GM12874 (cell line): ENCODE results near the gene SAMM50.

Experiments
- TF ChIP-seq, protein P1 (sequence below): IDR thresholded peaks from 2 replicates; pipeline ENCODE4 v1.5.1; 2011; ENCODE audit warnings: low read depth, mild to moderate bottlenecking, control low read depth, low read length, moderate library complexity; ENCODE audit not compliant: insufficient read depth

Gene SAMM50

DNA sequence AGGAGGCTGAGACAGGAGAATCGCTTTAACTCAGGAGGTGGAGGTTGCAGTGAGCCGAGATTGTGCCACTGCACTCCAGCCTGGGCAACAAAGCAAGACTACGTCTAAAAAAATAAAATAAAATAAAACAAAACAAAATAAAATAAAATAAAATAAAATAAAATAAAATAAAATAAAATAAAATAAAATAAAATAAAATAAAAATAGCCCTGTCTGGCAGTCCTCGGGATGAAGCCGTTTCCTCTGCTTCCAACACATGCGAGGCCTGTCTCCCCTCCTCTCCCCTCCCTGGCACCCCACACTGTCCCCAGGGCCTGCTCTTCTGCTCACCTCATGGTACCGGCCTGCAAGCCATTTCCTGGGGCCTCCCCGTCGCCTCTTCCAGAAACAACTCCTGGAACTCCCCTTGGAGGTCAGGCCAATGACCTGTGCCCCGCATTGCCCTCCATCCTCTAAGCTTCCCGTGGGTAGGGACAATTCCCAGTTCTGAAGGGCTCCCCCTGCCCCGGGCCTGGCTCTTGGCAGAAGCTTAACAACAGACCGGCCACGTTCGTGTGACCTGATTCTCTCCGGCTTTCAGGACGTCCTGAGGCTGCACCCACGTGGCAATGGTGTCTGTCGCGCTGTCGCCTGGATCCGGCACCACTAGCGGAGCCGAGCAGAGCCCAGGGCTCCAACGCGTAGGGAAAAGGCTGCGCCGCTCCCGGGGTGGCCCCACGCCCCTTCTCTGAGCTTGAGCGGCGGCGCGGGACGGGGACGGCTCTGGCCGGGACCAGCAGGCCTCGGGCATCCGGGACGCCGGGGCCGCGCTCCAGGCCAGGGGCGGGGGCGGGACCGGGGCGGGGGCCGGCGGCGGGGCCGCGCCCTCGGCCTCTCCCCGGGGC, 68.4 kb downstream of the SAMM50 start:
- TF ChIP-seq, protein P1, sequence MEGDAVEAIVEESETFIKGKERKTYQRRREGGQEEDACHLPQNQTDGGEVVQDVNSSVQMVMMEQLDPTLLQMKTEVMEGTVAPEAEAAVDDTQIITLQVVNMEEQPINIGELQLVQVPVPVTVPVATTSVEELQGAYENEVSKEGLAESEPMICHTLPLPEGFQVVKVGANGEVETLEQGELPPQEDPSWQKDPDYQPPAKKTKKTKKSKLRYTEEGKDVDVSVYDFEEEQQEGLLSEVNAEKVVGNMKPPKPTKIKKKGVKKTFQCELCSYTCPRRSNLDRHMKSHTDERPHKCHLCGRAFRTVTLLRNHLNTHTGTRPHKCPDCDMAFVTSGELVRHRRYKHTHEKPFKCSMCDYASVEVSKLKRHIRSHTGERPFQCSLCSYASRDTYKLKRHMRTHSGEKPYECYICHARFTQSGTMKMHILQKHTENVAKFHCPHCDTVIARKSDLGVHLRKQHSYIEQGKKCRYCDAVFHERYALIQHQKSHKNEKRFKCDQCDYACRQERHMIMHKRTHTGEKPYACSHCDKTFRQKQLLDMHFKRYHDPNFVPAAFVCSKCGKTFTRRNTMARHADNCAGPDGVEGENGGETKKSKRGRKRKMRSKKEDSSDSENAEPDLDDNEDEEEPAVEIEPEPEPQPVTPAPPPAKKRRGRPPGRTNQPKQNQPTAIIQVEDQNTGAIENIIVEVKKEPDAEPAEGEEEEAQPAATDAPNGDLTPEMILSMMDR, result no peak

DNA sequence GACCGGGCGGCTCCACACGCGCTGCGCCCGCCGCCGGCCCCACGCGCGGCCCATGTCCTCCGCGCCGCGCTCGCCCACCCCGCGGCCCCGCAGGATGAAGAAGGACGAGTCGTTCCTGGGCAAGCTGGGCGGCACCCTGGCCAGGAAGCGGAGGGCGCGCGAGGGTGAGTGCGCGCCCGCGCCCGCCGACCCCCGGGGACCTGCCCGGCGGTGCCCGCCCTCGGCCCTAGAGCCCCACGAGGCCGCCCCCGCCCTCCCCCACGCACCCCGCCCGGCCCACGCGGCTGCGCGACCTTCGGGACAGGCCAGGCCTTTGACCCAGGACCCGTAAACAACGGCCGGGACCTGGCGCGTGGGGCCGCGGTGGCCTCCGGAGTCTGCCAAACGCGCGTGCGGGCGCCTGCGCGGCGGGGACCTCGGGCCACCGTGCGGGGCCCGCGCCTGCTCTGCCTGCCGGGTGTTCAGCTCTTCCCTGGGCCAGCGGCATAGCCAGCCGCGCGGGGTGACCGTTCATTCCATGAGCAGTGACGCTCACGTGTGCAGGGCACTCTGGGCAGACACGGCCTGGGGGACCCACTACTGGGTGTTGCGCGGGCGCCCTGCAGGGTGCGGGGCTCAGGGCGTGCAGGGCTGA, 69.2 kb downstream of the SAMM50 start, which contains the start of gene PARVB:
Gene PARVB (plus strand): TSS at position 15 of the 634 bp plus-strand sequence. CDS start 38 bp downstream, at position 53.
- TF ChIP-seq, protein P1, result no peak

DNA sequence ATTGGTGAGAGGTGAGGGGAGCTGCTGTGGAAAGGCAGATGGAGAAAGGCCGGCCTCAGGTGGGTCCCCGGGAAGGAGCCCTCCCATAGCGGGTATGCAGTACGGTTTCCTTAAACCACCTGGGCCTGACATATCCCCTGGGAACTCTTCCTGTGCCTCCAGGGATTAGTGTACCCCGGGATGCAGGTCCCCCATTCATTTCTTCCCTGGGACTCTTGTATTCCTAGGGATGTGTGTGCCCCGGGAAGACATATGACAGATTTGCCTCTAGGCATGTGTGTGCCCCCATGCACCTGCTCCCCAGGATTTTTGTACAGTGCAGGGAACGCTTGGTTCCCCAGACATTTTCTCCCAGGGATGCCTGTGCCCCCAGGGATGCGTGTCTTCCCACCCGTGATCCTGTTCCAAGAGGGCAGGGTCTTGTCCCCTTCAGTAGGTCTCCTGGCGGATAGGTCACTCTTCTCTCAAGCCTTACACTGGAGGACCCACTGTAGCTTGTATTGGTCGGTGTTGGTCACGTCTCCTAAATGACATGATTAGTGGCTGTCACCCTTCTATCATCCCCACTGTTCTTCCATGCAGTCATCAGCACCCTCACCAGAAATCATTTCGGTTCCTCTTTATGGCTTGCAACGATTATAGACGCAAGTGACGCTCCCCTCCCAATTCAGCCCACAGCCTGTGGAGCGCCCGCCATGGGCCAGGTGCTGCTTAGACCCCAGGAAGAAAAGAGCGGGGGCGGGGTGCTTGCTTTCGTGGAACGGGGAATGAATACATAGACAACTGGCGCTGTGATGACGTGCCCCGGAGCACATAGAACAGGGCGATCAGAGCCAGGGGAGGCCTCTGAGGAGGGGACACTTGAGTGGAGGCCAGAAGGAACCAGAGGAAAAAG, 70.2 kb downstream of the SAMM50 start:
- TF ChIP-seq, protein P1, result no peak

DNA sequence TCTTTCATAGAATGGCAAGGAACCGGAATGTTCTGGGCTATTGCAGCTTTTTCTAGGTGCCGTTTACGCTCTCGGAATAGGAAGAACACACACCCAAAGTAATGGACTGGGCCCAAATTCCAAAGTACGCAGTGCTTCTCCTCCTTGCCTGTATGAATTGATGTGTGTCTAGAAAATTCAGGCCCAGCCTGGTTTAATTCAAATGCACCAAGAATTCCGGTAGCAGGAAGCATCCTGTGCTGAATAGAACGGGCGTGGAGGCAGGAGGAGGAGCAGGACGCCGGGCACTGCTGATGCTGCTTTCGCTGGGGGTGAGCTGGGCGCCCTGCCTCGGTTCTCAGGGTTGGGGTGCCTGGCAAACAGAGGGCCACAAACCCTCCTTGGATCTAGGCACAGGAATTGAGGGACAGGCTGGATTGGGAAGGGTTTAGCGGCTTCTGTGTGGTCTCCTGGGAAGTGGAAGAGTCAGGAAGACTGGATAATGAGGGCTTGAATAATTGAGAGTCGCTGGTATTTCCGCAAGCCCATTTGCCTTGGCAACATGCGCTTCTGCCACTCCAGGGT, 70.9 kb downstream of the SAMM50 start:
- TF ChIP-seq, protein P1, result no peak

DNA sequence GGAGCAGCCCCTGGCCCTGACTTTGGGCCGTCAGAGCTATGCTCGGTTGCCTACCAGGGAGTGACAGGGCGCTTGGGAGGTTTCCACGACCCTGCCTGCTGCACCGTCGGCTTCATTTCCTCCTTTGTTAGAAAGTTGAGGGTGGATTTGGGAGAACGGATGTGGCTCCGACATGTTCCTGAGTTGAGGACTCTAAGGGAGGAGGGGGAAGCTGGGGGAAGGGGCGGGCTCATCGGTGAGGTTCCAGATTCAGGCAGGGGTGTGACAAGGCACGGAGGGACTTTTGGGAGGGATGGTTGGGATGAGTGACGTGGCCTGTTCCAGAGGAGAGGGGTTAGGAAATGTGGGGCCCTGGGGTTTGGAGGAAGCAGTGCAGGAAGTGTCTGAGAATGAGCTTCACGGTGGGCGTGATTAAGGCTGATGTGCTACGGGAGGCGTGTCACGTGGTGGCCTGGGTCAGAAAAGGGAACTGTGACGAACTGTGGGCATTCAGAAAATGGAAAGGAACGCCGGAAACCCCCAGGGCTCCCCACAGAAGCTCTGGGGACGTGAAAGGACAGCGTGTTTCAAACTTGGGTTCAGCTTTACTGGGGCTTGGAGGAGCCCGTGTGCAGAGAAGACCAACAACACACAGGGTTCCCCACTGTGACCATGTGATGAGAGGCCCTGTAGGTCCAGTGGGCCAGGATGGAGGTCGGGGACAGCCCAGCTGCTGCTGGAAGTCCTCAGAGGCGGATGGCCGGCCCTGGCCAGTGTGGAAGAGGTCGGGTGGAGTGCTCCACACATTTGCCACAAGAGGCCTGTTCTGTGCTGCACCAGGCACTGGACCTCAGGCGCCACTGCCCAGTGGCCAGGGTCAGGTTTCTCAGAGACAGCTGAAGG, 71.6 kb downstream of the SAMM50 start:
- TF ChIP-seq, protein P1, result no peak

DNA sequence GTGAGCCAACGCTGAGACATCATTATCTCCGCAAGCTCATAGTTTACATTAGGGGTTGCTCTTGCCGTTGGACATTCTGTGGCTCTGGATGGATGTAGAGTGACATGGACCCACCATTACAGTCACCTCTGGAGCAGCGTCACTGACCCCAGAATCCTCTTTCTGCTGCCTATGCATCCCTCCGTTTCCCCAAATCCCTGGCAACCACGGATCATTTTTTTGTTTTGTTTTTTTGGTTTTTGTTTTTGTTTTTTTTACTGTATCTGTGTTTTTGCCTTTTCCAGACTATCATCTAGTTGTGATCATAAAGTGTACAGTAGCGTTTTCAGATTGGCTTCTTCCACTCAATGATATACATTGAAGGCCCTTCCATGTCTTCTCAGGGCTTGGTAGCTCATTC, 72.8 kb downstream of the SAMM50 start:
- TF ChIP-seq, protein P1, result no peak
